A549 (cell line): ENCODE measurements around the gene TBX21. TPM values are rescaled to one million over a fixed set of nuclear protein-coding genes. Genes with fewer than 3 reads are reported as not detected.

Experiments used
- ATAC-seq, 2 experiments: fragments of 200-7000 bp in 1 of 2; fragments of >200 bp in 1 of 2; cut with Nextera tagmentation in 1 of 2; cut with Tn5 transposase in 1 of 2; 3 replicates each; pipeline versions ENCODE4 v1.8.0 to v1.9.1; 2018 to 2020; ENCODE audit warnings: mild to moderate bottlenecking in 1 of 2, moderate library complexity in 1 of 2
- CTCF ChIA-PET: fragments of 300-600 bp; sonication (Branson Sonifier 250); formaldehyde crosslinking; extraction: SDS; loops from one replicate; lab custom pipeline; 2021; ENCODE audit warnings: antibody characterized with exemption, inconsistent platforms; lab: Yijun Ruan, JAX
- POLR2A ChIA-PET: fragments of 350-600 bp; formaldehyde crosslinking; extraction: SDS; loops from one replicate; lab custom pipeline; 2021; ENCODE audit warnings: antibody characterized with exemption, inconsistent platforms; lab: Yijun Ruan, JAX
- DNase-seq, 2 experiments: peaks; one replicate each; pipeline versions ENCODE4 v3.0.0 to v3.0.0-alpha.2; 2011 to 2016; ENCODE audit warnings: low read depth in 1 of 2, low spot score in 1 of 2
- FAIRE-seq: peaks from 2 replicates; lab custom pipeline; 2011; peaks lifted over from hg19 to GRCh38; lab: Jason Lieb, UNC
- H3K27ac ChIP-seq, 2 experiments: fragments of >200 bp; sonication (Bioruptor Twin); formaldehyde crosslinking; 3 replicates each; pipeline ENCODE4 v1.5.1; 2016 to 2017
- H3K4me1 ChIP-seq: fragments of >200 bp; sonication (Bioruptor Twin); formaldehyde crosslinking; 3 replicates; pipeline ENCODE4 v1.6.1; 2016
- H3K4me2 ChIP-seq: fragments of >200 bp; sonication (Bioruptor Twin); formaldehyde crosslinking; 3 replicates; pipeline ENCODE4 v1.6.1; 2016
- H3K4me3 ChIP-seq: fragments of >200 bp; sonication (Bioruptor Twin); formaldehyde crosslinking; 3 replicates; pipeline ENCODE4 v1.5.1; 2016
- H3K9me3 ChIP-seq: fragments of >200 bp; sonication (Bioruptor Twin); formaldehyde crosslinking; 3 replicates; pipeline ENCODE4 v1.6.1; 2016
- CBX2 ChIP-seq: fragments of 200-600 bp; sonication (generic); IDR thresholded peaks from 2 replicates; pipeline ENCODE4 v1.6.1; 2016; ENCODE audit warnings: low read depth, mild to moderate bottlenecking, borderline replicate concordance
- CBX8 ChIP-seq: fragments of 200-600 bp; sonication (generic); IDR thresholded peaks from 2 replicates; pipeline ENCODE4 v1.6.1; 2016
- CHD4 ChIP-seq: fragments of 200-600 bp; sonication (generic); IDR thresholded peaks from 2 replicates; pipeline ENCODE4 v1.6.1; 2016; ENCODE audit warnings: antibody characterized with exemption, mild to moderate bottlenecking, borderline replicate concordance
- EHF ChIP-seq: fragments of 250-450 bp; sonication (Bioruptor Pico); IDR thresholded peaks from 2 replicates; pipeline ENCODE4 v1.5.0; 2020; ENCODE audit warnings: mild to moderate bottlenecking
- EP300 ChIP-seq, 2 experiments: fragments of >200 bp; sonication (Bioruptor Twin); formaldehyde crosslinking; IDR thresholded peaks; 2 replicates in 1 of 2; 3 replicates in 1 of 2; pipeline ENCODE4 v1.6.1; 2016 to 2017
- FOSL2 ChIP-seq, 2 experiments: fragments of 450-650 bp in 1 of 2; fragments of >200 bp in 1 of 2; sonication (Bioruptor Twin) in 1 of 2; formaldehyde crosslinking; IDR thresholded peaks; 2 replicates each; pipeline versions ENCODE4 v1.5.0 to v1.6.1; 2016 to 2020; ENCODE audit warnings: mild to moderate bottlenecking in 1 of 2, moderate library complexity in 1 of 2
- FOXS1 ChIP-seq: fragments of 250-450 bp; sonication (Bioruptor Pico); IDR thresholded peaks from 2 replicates; pipeline ENCODE4 v1.5.0; 2020; ENCODE audit warnings: mild to moderate bottlenecking, moderate library complexity
- HOXB13 ChIP-seq: fragments of 250-450 bp; sonication (Bioruptor Pico); IDR thresholded peaks from 2 replicates; pipeline ENCODE4 v1.5.0; 2020; ENCODE audit warnings: low read depth, mild to moderate bottlenecking, moderate library complexity
- JUN ChIP-seq, 2 experiments: fragments of >200 bp; sonication (Bioruptor Twin); formaldehyde crosslinking; IDR thresholded peaks; 2 replicates in 1 of 2; 3 replicates in 1 of 2; pipeline ENCODE4 v1.6.1; 2016 to 2017
- MAZ ChIP-seq: fragments of 150-350 bp; IDR thresholded peaks from 2 replicates; pipeline ENCODE4 v1.6.1; 2014; ENCODE audit warnings: antibody characterized with exemption, low read depth, low read length, borderline replicate concordance
- POLR2A ChIP-seq: IDR thresholded peaks from 2 replicates; pipeline ENCODE4 v1.6.1; 2012; ENCODE audit warnings: mild to moderate bottlenecking, low read length
- RAD21 ChIP-seq, 2 experiments: fragments of >200 bp in 1 of 2; sonication (Bioruptor Twin) in 1 of 2; formaldehyde crosslinking in 1 of 2; IDR thresholded peaks in 1 of 2; conservative IDR thresholded peaks in 1 of 2; 2 replicates in 1 of 2; 3 replicates in 1 of 2; pipeline ENCODE4 v1.6.1; 2012 to 2018; ENCODE audit warnings: inconsistent platforms in 1 of 2
- RARB ChIP-seq: fragments of 250-450 bp; sonication (Bioruptor Pico); IDR thresholded peaks from 2 replicates; pipeline ENCODE4 v1.8.0; 2021; ENCODE audit warnings: mild to moderate bottlenecking, moderate library complexity
- ZNF302 ChIP-seq: fragments of 250-450 bp; sonication (Bioruptor Pico); IDR thresholded peaks from 2 replicates; pipeline ENCODE4 v1.9.0; 2021; ENCODE audit warnings: inconsistent platforms, mild to moderate bottlenecking, moderate library complexity
- WGBS: methylation state at CpG from one replicate; pipeline ENCODE4 v1.1.6; 2017; ENCODE audit errors: missing lambda C conversion rate; 5-methylcytosine and 5-hydroxymethylcytosine counted together
- polyA plus RNA-seq, 4 experiments: library from polyadenylated mRNA; depleted of rRNA in 3 of 4; stranded (reverse); fragments of >200 nt; fragmentation: RNase III in 1 of 4; extraction: RNeasy Plus Mini Kit Qiagen cat#74134 plus additional on column Dnase treatment in 1 of 4; gene quantifications; 2 replicates in 3 of 4; 3 replicates in 1 of 4; pipeline ENCODE4 v1.2.3, GENCODE V29; 2011 to 2017
- TF ChIP-seq, protein P1 (sequence below): IDR thresholded peaks from 2 replicates; pipeline ENCODE4 v1.6.1; 2012
- TF ChIP-seq, protein P2 (sequence below): fragments of 450-650 bp; IDR thresholded peaks from 2 replicates; pipeline ENCODE4 v1.6.1; 2014; ENCODE audit warnings: antibody characterized with exemption
- TF ChIP-seq, protein P3 (sequence below): fragments of 250-450 bp; sonication (Bioruptor Pico); IDR thresholded peaks from 2 replicates; pipeline ENCODE4 v1.5.0; 2021; ENCODE audit warnings: mild to moderate bottlenecking, moderate library complexity, borderline replicate concordance
- TF ChIP-seq, protein P4 (sequence below): IDR thresholded peaks from 2 replicates; pipeline ENCODE4 v1.6.1; 2012
- TF ChIP-seq, protein P5 (sequence below): fragments of >200 bp; sonication (Bioruptor Twin); formaldehyde crosslinking; IDR thresholded peaks from 3 replicates; pipeline ENCODE4 v1.6.1; 2016
- TF ChIP-seq, protein P6 (sequence below): fragments of 150-350 bp; IDR thresholded peaks from 2 replicates; pipeline ENCODE4 v1.6.1; 2014; ENCODE audit warnings: low read depth, mild to moderate bottlenecking, low read length
- TF ChIP-seq, protein P7 (sequence below): fragments of 200-600 bp; sonication (generic); IDR thresholded peaks from 2 replicates; pipeline ENCODE4 v1.6.1; 2016; ENCODE audit warnings: antibody characterized with exemption, mild to moderate bottlenecking, moderate library complexity
- TF ChIP-seq, protein P8 (sequence below): fragments of >200 bp; sonication (Bioruptor Twin); formaldehyde crosslinking; IDR thresholded peaks from 2 replicates; pipeline ENCODE4 v1.6.1; 2016

The TBX21 gene
- polyA plus RNA-seq, 2 of the 4 experiments (the other 2 are of a cell fraction) = not detected

DNA sequence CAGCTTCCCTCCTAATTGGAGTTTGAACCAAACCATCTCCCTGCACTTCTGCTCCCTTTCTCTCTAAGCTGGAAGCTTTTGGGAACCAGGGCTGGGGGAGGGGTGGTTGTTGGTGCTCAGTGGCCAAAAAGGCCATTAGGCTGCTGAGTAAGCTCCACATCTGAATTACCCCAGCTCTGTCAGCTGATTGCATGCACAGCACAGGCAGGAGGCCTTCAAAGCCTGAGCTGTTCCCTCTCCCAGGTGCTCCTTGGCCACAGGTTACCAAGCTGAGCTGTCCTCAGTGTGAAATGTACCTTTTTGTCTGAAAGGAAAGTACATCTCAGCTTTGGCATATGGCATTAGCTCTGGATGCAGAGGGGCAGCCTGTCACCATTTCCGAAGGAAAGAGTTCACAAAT lies 45.3 kb upstream of the TBX21 start:
- Histone ChIP-seq H3K9me3 (no peaks in the 10 kb centered on the region), H3K4me2 (no peak overlapping the region), H3K4me3 (no peak overlapping the region), H3K4me1 (peaks cover 31% of the 10 kb centered on the region), H3K27ac (no peak overlapping the region)
- WGBS = 79% methylated on average over 1 of the region's 1 CpG
- TF ChIP-seq FOSL2 (IDR thresholded peaks at IDR 0.05) = no peak
- TF ChIP-seq FOSL2 (CRISPR knock-in tag; IDR thresholded peaks at IDR 0.05) = peak; percentile 21; the same call in 1 of the 2 replicates
- no peak for TF ChIP-seq MAZ
- TF ChIP-seq, protein P1, sequence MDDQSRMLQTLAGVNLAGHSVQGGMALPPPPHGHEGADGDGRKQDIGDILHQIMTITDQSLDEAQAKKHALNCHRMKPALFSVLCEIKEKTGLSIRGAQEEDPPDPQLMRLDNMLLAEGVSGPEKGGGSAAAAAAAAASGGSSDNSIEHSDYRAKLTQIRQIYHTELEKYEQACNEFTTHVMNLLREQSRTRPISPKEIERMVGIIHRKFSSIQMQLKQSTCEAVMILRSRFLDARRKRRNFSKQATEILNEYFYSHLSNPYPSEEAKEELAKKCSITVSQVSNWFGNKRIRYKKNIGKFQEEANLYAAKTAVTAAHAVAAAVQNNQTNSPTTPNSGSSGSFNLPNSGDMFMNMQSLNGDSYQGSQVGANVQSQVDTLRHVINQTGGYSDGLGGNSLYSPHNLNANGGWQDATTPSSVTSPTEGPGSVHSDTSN = 0 out of 2 replicates have a peak, but pooled peaks have one; percentile 16
- no peak for TF ChIP-seq RARB (CRISPR knock-in tag)
- no peak for TF ChIP-seq CBX8
- TF ChIP-seq, protein P2, sequence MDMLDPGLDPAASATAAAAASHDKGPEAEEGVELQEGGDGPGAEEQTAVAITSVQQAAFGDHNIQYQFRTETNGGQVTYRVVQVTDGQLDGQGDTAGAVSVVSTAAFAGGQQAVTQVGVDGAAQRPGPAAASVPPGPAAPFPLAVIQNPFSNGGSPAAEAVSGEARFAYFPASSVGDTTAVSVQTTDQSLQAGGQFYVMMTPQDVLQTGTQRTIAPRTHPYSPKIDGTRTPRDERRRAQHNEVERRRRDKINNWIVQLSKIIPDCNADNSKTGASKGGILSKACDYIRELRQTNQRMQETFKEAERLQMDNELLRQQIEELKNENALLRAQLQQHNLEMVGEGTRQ = no peak
- TF ChIP-seq HOXB13 (CRISPR knock-in tag) = no peak
- no peak for FAIRE-seq
- POLR2A ChIA-PET = interaction anchor here (1.9 kb wide), 1 partner anchor 38 kb away, joined by 12 read pairs; the partner anchor contains the start of gene KPNB1
- no peak for DNase-seq
- CTCF ChIA-PET = interaction anchor here (0.5 to 3.4 kb wide), 12 partner anchors 9 to 263 kb away, joined by 3 to 43 read pairs (median 3); no protein-coding TSS in a partner anchor
- peak; percentile 47 to 57 for ATAC-seq

DNA sequence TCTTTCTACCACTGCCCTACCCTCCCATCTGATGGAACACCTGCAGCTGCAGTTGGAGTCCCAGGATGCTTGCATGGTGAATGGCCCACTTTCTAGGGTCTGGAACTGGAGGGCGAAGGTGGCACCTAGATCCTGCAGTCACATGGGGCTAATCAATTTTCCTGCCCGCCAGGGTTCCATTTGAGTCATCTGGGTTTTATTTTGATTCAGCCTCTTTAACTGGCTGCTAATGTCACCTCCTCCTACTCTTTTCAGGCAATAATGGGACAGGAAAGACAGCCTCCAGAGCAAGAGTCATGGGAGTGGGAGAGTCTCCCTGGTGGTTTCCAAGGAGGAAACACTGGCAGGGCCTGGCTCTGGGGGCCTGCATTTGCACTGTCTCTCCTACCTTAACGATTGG lies 42.9 kb upstream of the TBX21 start:
- ChIA-PET POLR2A (no interaction called here), CTCF (interaction anchor here (1.0 to 1.9 kb wide), 3 partner anchors 9 to 20 kb away, joined by 3 to 13 read pairs (median 5); no protein-coding TSS in a partner anchor)
- ATAC-seq (no peak), FAIRE-seq (no peak), DNase-seq (no peak)
- H3K4me3 ChIP-seq = no peak overlapping the region
- H3K4me2 ChIP-seq = no peak overlapping the region
- no peaks in the 10 kb centered on the region for H3K9me3 ChIP-seq
- H3K27ac ChIP-seq = no peak overlapping the region
- 81% methylated on average over 3 of the region's 3 CpGs for WGBS
- no peak for TF ChIP-seq ZNF302 (CRISPR knock-in tag)
- TF ChIP-seq, protein P3, sequence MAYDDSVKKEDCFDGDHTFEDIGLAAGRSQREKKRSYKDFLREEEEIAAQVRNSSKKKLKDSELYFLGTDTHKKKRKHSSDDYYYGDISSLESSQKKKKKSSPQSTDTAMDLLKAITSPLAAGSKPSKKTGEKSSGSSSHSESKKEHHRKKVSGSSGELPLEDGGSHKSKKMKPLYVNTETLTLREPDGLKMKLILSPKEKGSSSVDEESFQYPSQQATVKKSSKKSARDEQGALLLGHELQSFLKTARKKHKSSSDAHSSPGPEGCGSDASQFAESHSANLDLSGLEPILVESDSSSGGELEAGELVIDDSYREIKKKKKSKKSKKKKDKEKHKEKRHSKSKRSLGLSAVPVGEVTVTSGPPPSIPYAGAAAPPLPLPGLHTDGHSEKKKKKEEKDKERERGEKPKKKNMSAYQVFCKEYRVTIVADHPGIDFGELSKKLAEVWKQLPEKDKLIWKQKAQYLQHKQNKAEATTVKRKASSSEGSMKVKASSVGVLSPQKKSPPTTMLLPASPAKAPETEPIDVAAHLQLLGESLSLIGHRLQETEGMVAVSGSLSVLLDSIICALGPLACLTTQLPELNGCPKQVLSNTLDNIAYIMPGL (CRISPR knock-in tag) = no peak
- no peak for TF ChIP-seq POLR2A
- TF ChIP-seq RAD21 (conservative IDR thresholded peaks at IDR 0.05 in 1 of 2, IDR thresholded peaks at IDR 0.05 in 1 of 2) = no peak
- no peak for TF ChIP-seq EP300 (IDR thresholded peaks at IDR 0.05)
- TF ChIP-seq CBX8 = no peak
- TF ChIP-seq, protein P4, sequence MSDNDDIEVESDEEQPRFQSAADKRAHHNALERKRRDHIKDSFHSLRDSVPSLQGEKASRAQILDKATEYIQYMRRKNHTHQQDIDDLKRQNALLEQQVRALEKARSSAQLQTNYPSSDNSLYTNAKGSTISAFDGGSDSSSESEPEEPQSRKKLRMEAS = no peak
- no peak for TF ChIP-seq EHF (CRISPR knock-in tag)
- TF ChIP-seq, protein P2 = no peak
- TF ChIP-seq, protein P5, sequence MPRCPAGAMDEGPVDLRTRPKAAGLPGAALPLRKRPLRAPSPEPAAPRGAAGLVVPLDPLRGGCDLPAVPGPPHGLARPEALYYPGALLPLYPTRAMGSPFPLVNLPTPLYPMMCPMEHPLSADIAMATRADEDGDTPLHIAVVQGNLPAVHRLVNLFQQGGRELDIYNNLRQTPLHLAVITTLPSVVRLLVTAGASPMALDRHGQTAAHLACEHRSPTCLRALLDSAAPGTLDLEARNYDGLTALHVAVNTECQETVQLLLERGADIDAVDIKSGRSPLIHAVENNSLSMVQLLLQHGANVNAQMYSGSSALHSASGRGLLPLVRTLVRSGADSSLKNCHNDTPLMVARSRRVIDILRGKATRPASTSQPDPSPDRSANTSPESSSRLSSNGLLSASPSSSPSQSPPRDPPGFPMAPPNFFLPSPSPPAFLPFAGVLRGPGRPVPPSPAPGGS = no peak
- TF ChIP-seq FOXS1 (CRISPR knock-in tag) = no peak
- TF ChIP-seq, protein P6, sequence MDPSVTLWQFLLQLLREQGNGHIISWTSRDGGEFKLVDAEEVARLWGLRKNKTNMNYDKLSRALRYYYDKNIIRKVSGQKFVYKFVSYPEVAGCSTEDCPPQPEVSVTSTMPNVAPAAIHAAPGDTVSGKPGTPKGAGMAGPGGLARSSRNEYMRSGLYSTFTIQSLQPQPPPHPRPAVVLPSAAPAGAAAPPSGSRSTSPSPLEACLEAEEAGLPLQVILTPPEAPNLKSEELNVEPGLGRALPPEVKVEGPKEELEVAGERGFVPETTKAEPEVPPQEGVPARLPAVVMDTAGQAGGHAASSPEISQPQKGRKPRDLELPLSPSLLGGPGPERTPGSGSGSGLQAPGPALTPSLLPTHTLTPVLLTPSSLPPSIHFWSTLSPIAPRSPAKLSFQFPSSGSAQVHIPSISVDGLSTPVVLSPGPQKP = no peak
- no peak for TF ChIP-seq CBX2
- TF ChIP-seq, protein P7, sequence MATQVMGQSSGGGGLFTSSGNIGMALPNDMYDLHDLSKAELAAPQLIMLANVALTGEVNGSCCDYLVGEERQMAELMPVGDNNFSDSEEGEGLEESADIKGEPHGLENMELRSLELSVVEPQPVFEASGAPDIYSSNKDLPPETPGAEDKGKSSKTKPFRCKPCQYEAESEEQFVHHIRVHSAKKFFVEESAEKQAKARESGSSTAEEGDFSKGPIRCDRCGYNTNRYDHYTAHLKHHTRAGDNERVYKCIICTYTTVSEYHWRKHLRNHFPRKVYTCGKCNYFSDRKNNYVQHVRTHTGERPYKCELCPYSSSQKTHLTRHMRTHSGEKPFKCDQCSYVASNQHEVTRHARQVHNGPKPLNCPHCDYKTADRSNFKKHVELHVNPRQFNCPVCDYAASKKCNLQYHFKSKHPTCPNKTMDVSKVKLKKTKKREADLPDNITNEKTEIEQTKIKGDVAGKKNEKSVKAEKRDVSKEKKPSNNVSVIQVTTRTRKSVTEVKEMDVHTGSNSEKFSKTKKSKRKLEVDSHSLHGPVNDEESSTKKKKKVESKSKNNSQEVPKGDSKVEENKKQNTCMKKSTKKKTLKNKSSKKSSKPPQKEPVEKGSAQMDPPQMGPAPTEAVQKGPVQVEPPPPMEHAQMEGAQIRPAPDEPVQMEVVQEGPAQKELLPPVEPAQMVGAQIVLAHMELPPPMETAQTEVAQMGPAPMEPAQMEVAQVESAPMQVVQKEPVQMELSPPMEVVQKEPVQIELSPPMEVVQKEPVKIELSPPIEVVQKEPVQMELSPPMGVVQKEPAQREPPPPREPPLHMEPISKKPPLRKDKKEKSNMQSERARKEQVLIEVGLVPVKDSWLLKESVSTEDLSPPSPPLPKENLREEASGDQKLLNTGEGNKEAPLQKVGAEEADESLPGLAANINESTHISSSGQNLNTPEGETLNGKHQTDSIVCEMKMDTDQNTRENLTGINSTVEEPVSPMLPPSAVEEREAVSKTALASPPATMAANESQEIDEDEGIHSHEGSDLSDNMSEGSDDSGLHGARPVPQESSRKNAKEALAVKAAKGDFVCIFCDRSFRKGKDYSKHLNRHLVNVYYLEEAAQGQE = no peak
- TF ChIP-seq HOXB13 (CRISPR knock-in tag) = no peak
- no peak for TF ChIP-seq JUN (IDR thresholded peaks at IDR 0.05)
- TF ChIP-seq CHD4 = no peak
- TF ChIP-seq, protein P8, sequence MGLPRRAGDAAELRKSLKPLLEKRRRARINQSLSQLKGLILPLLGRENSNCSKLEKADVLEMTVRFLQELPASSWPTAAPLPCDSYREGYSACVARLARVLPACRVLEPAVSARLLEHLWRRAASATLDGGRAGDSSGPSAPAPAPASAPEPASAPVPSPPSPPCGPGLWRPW = no peak
- H3K4me1 ChIP-seq = peaks cover 39% of the 10 kb centered on the region
